HepG2 (cell line): Measurements from ENCODE around the gene UPK1A. TPM values are rescaled to one million over a fixed set of nuclear protein-coding genes. Genes with fewer than 3 reads are reported as not detected.

Experiments used
- ATAC-seq: fragments of 200-7000 bp; cut with Tn5 transposase; 3 replicates; pipeline ENCODE4 v1.9.1; 2020; ENCODE audit warnings: mild to moderate bottlenecking, moderate library complexity
- BruUV-seq: library from RNA; stranded (reverse); fragments of 400-500 nt; replicated peaks from 2 replicates; lab custom pipeline; 2021; lab: Mats Ljungman, UMichigan
- CTCF ChIA-PET: fragments of 300-600 bp; formaldehyde crosslinking; extraction: SDS; loops from one replicate; lab custom pipeline; 2021; ENCODE audit warnings: low total read pairs, inconsistent platforms, low intra/inter-chr PET ratio; lab: Yijun Ruan, JAX
- POLR2A ChIA-PET: fragments of 350-600 bp; sonication (Branson Sonifier 250); formaldehyde crosslinking; loops from one replicate; lab custom pipeline; 2020; ENCODE audit warnings: antibody characterized with exemption, inconsistent platforms; lab: Yijun Ruan, JAX
- DNase-seq: peaks from one replicate; pipeline ENCODE4 v3.0.0-alpha.2; 2015; ENCODE audit warnings: low spot score
- FAIRE-seq: peaks from 3 replicates; lab custom pipeline; 2011; peaks lifted over from hg19 to GRCh38; lab: Jason Lieb, UNC
- H2AFZ ChIP-seq: one replicate; pipeline ENCODE4 v1.6.1; 2011; ENCODE audit warnings: low read length, inconsistent platforms
- H3K27ac ChIP-seq: fragments of 300-600 bp; 3 replicates; pipeline ENCODE4 v1.8.0; 2011; ENCODE audit warnings: mixed run types, mild to moderate bottlenecking, mixed read lengths, low read length, inconsistent platforms; ENCODE audit not compliant: insufficient read depth; ENCODE audit errors: extremely low read length
- H3K27me3 ChIP-seq, 2 experiments: fragments of 200-600 bp in 1 of 2; 2 replicates in 1 of 2; 3 replicates in 1 of 2; pipeline versions ENCODE4 v1.6.0 to v1.8.0; 2011; ENCODE audit warnings: low read length in 2 of 2, mild to moderate bottlenecking in 2 of 2, moderate library complexity in 2 of 2, inconsistent platforms in 1 of 2; ENCODE audit not compliant: insufficient read depth in 2 of 2, control insufficient read depth in 1 of 2
- H3K36me3 ChIP-seq, 2 experiments: fragments of 200-600 bp in 1 of 2; replicated peaks in 1 of 2; 2 replicates in 1 of 2; 3 replicates in 1 of 2; pipeline versions ENCODE4 v1.5.1 to v1.8.0; 2011; ENCODE audit warnings: low read length in 2 of 2, inconsistent platforms in 1 of 2; ENCODE audit not compliant: insufficient read depth in 2 of 2, control insufficient read depth in 1 of 2
- H3K4me1 ChIP-seq: 2 replicates; pipeline ENCODE4 v1.5.1; 2012; ENCODE audit warnings: low read length, inconsistent platforms; ENCODE audit not compliant: insufficient read depth
- H3K4me2 ChIP-seq: 2 replicates; pipeline ENCODE4 v1.6.0; 2011; ENCODE audit warnings: low read depth, low read length, inconsistent platforms
- H3K4me3 ChIP-seq, 3 experiments: fragments of 200-600 bp in 1 of 3; sonication (generic), shearing (Covaris generic) in 1 of 3; replicated peaks in 1 of 3; 2 replicates each; pipeline ENCODE4 v1.5.1; 2011 to 2016; ENCODE audit warnings: low read length in 3 of 3, inconsistent platforms in 2 of 3, low read depth in 2 of 3, mild to moderate bottlenecking in 2 of 3, control low read depth in 1 of 3, mixed read lengths in 1 of 3; ENCODE audit not compliant: insufficient read depth in 1 of 3
- H3K79me2 ChIP-seq: one replicate; pipeline ENCODE4 v1.6.1; 2011; ENCODE audit warnings: low read length, inconsistent platforms; ENCODE audit not compliant: insufficient read depth
- H3K9ac ChIP-seq: 2 replicates; pipeline ENCODE4 v1.6.0; 2011; ENCODE audit warnings: mild to moderate bottlenecking, low read depth, low read length, inconsistent platforms; ENCODE audit not compliant: insufficient read depth
- H3K9me3 ChIP-seq: 2 replicates; pipeline ENCODE4 v1.5.1; 2012; ENCODE audit warnings: mild to moderate bottlenecking, low read length
- H4K20me1 ChIP-seq: 2 replicates; pipeline ENCODE4 v1.6.0; 2011; ENCODE audit warnings: inconsistent platforms, mild to moderate bottlenecking, low read length, moderate library complexity; ENCODE audit not compliant: insufficient read depth
- GATAD2A ChIP-seq: IDR thresholded peaks from 2 replicates; pipeline ENCODE4 v1.6.1; 2016
- GMEB2 ChIP-seq: IDR thresholded peaks from 2 replicates; pipeline ENCODE4 v1.6.1; 2016; ENCODE audit warnings: missing biosample characterization, missing genetic modification reagents, low read depth
- HOMEZ ChIP-seq: IDR thresholded peaks from 2 replicates; pipeline ENCODE4 v1.6.1; 2016; ENCODE audit warnings: low read depth
- MAF1 ChIP-seq: sonication (generic); formaldehyde crosslinking; IDR thresholded peaks from 2 replicates; pipeline ENCODE4 v1.5.0; 2020; ENCODE audit warnings: missing genetic modification reagents, borderline replicate concordance
- MIER3 ChIP-seq: IDR thresholded peaks from 2 replicates; pipeline ENCODE4 v1.6.1; 2016; ENCODE audit warnings: missing compliant biosample characterization, borderline replicate concordance
- NR2F6 ChIP-seq, 2 experiments: IDR thresholded peaks; 2 replicates each; pipeline ENCODE4 v1.6.1; 2016; ENCODE audit warnings: antibody characterized with exemption in 1 of 2, mild to moderate bottlenecking in 1 of 2
- POGZ ChIP-seq: sonication (generic); formaldehyde crosslinking; IDR thresholded peaks from 2 replicates; pipeline ENCODE4 v1.4.0; 2020; ENCODE audit warnings: mild to moderate bottlenecking, missing genetic modification reagents
- SSRP1 ChIP-seq: IDR thresholded peaks from 2 replicates; pipeline ENCODE4 v1.6.1; 2016; ENCODE audit warnings: control low read depth
- STAT6 ChIP-seq: sonication (generic); formaldehyde crosslinking; IDR thresholded peaks from 2 replicates; pipeline ENCODE4 v1.4.0; 2020; ENCODE audit warnings: missing genetic modification reagents, mild to moderate bottlenecking, borderline replicate concordance
- THAP11 ChIP-seq: IDR thresholded peaks from 2 replicates; pipeline ENCODE4 v1.6.1; 2016; ENCODE audit warnings: missing biosample characterization, missing genetic modification reagents
- ZNF337 ChIP-seq: sonication (generic); formaldehyde crosslinking; IDR thresholded peaks from 2 replicates; pipeline ENCODE4 v1.5.1; 2020; ENCODE audit warnings: missing genetic modification reagents, low read depth, mild to moderate bottlenecking, borderline replicate concordance
- ZNF382 ChIP-seq: sonication (generic); formaldehyde crosslinking; IDR thresholded peaks from 2 replicates; pipeline ENCODE4 v1.5.0; 2020; ENCODE audit warnings: missing genetic modification reagents, mild to moderate bottlenecking, borderline replicate concordance
- ZNF564 ChIP-seq: sonication (generic); formaldehyde crosslinking; IDR thresholded peaks from 2 replicates; pipeline ENCODE4 v1.8.1; 2023; ENCODE audit warnings: mild to moderate bottlenecking, missing genetic modification reagents
- ZNF607 ChIP-seq: sonication (generic); formaldehyde crosslinking; IDR thresholded peaks from 2 replicates; pipeline ENCODE4 v1.5.1; 2020; ENCODE audit warnings: missing genetic modification reagents, mild to moderate bottlenecking, borderline replicate concordance
- ZNF709 ChIP-seq: sonication (generic); formaldehyde crosslinking; IDR thresholded peaks from 2 replicates; pipeline ENCODE4 v1.5.0; 2020; ENCODE audit warnings: mild to moderate bottlenecking, missing genetic modification reagents
- ZNF83 ChIP-seq: sonication (generic); formaldehyde crosslinking; IDR thresholded peaks from 2 replicates; pipeline ENCODE4 v1.4.0; 2020; ENCODE audit warnings: missing genetic modification reagents, mild to moderate bottlenecking, borderline replicate concordance
- WGBS: methylation state at CpG from one replicate; pipeline ENCODE4 v1.1.6; 2017; ENCODE audit warnings: low lambda C conversion rate; 5-methylcytosine and 5-hydroxymethylcytosine counted together
- in situ Hi-C: cut with HindIII; loops from 2 replicates; pipeline ENCODE4 v1.10.0; 2017; ENCODE audit warnings: low pct_unique_long_range_greater_than_20kb; ENCODE audit not compliant: extremely low pct_ligation_motif_present
- intact Hi-C: fragments of 100-400 bp; cut with micrococcal nuclease; formaldehyde crosslinking; loops from one replicate; pipeline ENCODE4 v1.10.0; 2022; ENCODE audit not compliant: unreplicated experiment
- polyA plus RNA-seq, 8 experiments: library from polyadenylated mRNA; depleted of rRNA in 3 of 8; stranded (reverse) in 7 of 8; unstranded in 1 of 8; fragments of >200 nt; fragmentation: Illumina TruSeq in 4 of 8; extraction: Trizol in 4 of 8; gene quantifications; 2 replicates each; pipeline versions ENCODE4 v1.2.1 to v1.2.3, GENCODE V29; 2011 to 2016; ENCODE audit warnings: low read depth in 4 of 8, missing spikeins in 1 of 8, mixed read lengths in 1 of 8; ENCODE audit not compliant: insufficient read depth in 1 of 8
- total RNA-seq, 5 experiments: library from RNA; depleted of rRNA; stranded (reverse); fragments of >200 nt; fragmentation: Illumina TruSeq; extraction: Trizol; gene quantifications; 2 replicates each; pipeline ENCODE4 v1.2.3, GENCODE V29; 2016; ENCODE audit warnings: low read depth in 1 of 5

The UPK1A gene
- total and polyA plus RNA-seq, 2 of the 13 experiments (the other 11 are each of a cell fraction or from before 2014, with no cell fraction given), result 2.9 TPM; not detected in 1

GRCh38 chr19:35713506-35713850, 47.2 kb downstream of the UPK1A start:
- H4K20me1 ChIP-seq, result peaks cover 1% of the 10 kb centered on the region; the same call in 1 of the 2 replicates
- H3K36me3 ChIP-seq, result no peaks in the 10 kb centered on the region
- no peak overlapping the region for H3K27ac ChIP-seq
- H3K4me3 ChIP-seq, result no peak overlapping the region
- ATAC-seq, result no peak
- H3K27me3 ChIP-seq, result no peaks in the 10 kb centered on the region; a peak in 1 of 5 replicates
- no peak overlapping the region for H3K9ac ChIP-seq
- H3K9me3 ChIP-seq, result no peaks in the 10 kb centered on the region
- H2AFZ ChIP-seq, result no peak overlapping the region
- ChIA-PET CTCF (interaction anchor here (7.0 kb wide), 1 partner anchor 19 kb away, joined by 201 read pairs; no protein-coding TSS in a partner anchor), POLR2A (interaction anchor here (5.0 kb wide), 1 partner anchor 11 kb away, joined by 23 read pairs; no protein-coding TSS in a partner anchor)
- no peak overlapping the region for H3K4me2 ChIP-seq
- TF ChIP-seq ZNF337, result no peak
- TF ChIP-seq POGZ (CRISPR knock-in tag), result no peak
- TF ChIP-seq ZNF382, result no peak
- no peak for TF ChIP-seq MIER3 (CRISPR knock-in tag)
- TF ChIP-seq MAF1, result no peak
- no peak for TF ChIP-seq ZNF709
- no peak for TF ChIP-seq NR2F6 (IDR thresholded peaks at IDR 0.05)
- TF ChIP-seq NR2F6 (CRISPR knock-in tag; IDR thresholded peaks at IDR 0.05), result no peak
- TF ChIP-seq STAT6, result no peak
- no peak for TF ChIP-seq GATAD2A
- TF ChIP-seq GMEB2 (CRISPR knock-in tag), result no peak
- TF ChIP-seq THAP11 (CRISPR knock-in tag), result no peak
- no peak for TF ChIP-seq HOMEZ (CRISPR knock-in tag)
- no peak for TF ChIP-seq ZNF83 (CRISPR knock-in tag)
- no peak for TF ChIP-seq SSRP1 (CRISPR knock-in tag)
- no peak for TF ChIP-seq ZNF607 (CRISPR knock-in tag)
- TF ChIP-seq ZNF564 (CRISPR knock-in tag), result no peak
- in situ Hi-C loops, result no loop called here
- intact Hi-C loops, result no loop called here
- no peak for FAIRE-seq
- no TSS peak for BruUV-seq
- DNase-seq, result no peak
- peaks cover 24% of the 10 kb centered on the region for H3K4me1 ChIP-seq
- H3K79me2 ChIP-seq, result peaks cover 2% of the 10 kb centered on the region
- WGBS, result 68% methylated on average over 2 of the region's 2 CpGs
